ENCODE results near the gene RNASE7.
"Not testable (repeated sequence)": the region's sequence is repeated elsewhere in the genome, so short reads cannot be mapped to it uniquely, and the experiment has no call there.

The RNASE7 gene

DNA sequence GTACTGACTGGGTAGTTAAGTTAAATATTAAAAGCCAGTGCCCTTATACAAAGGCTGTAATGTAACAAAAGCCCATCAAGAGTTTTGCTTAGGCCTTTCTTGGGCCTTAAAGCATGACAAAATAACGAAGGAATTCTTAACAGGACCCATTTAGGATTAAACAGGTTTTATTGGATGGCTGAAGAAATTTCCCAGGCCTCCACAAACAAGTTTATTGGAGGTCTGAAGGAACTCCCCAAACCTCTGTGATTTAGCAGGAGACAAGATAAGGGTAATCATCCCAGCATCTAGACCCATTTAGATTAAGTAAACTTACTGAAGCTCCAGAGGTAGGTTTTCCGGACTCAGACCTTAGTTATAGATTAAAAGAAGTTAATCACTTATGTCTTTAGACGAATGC is 32.4 kb upstream of the RNASE7 start:
- H3K27me3 ChIP-seq (ENCODE audit: control insufficient read depth in 2 of 2, insufficient read depth in 2 of 2, low read length in 2 of 2); H3K27ac ChIP-seq (ENCODE audit: low read depth in 2 of 2, low read length in 2 of 2); H3K36me3 ChIP-seq (ENCODE audit: control insufficient read depth in 2 of 2, insufficient read depth in 2 of 2, low read length in 2 of 2); H3K4me3 ChIP-seq (ENCODE audit: low read length in 2 of 2); H3K9me3 ChIP-seq (ENCODE audit: control insufficient read depth in 2 of 2, low read length in 2 of 2); H3K9ac ChIP-seq (ENCODE audit: low read depth in 1 of 2, low read length in 2 of 2): not testable (repeated sequence)
- peaks cover 2 to 12% of the 10 kb centered on the region in 2 donors for H3K4me1 ChIP-seq (ENCODE audit: control insufficient read depth in 2 of 2, insufficient read depth in 2 of 2, low read length in 2 of 2)

- no peaks in the 10 kb centered on the region for H3K9me3 ChIP-seq (ENCODE audit: control insufficient read depth in 2 of 2, low read length in 2 of 2)
- no peaks in the 10 kb centered on the region for H3K27me3 ChIP-seq (ENCODE audit: control insufficient read depth in 2 of 2, insufficient read depth in 2 of 2, low read length in 2 of 2)
- no peaks in the 10 kb centered on the region for H3K36me3 ChIP-seq (ENCODE audit: control insufficient read depth in 2 of 2, insufficient read depth in 2 of 2, low read length in 2 of 2)
These were observed 31.0 kb upstream of the RNASE7 start for GRCh38 chr14:21011136-21011535.

DNA sequence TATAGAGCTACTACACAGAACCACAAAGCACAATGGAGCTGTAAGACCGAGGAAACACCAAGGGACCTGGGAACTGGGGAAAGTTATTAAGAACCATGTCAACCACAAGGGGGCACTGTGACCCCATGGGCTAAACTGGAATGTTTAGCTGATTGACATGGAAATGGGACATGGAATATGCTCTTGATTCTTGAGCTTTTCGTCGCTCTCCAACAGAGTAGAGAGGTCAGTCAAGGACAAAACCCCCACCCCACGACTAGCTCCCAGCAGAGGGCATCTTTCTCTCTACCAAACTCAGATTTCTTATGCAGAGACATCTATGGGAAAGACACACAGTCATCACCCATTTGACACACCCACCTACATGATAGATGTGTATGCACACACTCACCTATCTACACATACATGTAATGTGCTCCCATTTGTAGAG is 27.4 kb upstream of the RNASE7 start:
- Histone ChIP-seq H3K9me3 (ENCODE audit: control insufficient read depth in 2 of 2, low read length in 2 of 2) (no peaks in the 10 kb centered on the region), H3K27ac (ENCODE audit: low read depth in 2 of 2, low read length in 2 of 2) (no peak overlapping the region), H3K4me1 (ENCODE audit: control insufficient read depth in 2 of 2, insufficient read depth in 2 of 2, low read length in 2 of 2) (no peaks in the 10 kb centered on the region), H3K36me3 (ENCODE audit: control insufficient read depth in 2 of 2, insufficient read depth in 2 of 2, low read length in 2 of 2) (peaks cover 26 to 32% of the 10 kb centered on the region in 2 donors), H3K4me3 (ENCODE audit: low read length in 2 of 2) (no peak overlapping the region), H3K9ac (ENCODE audit: low read depth in 1 of 2, low read length in 2 of 2) (no peak overlapping the region), H3K27me3 (ENCODE audit: control insufficient read depth in 2 of 2, insufficient read depth in 2 of 2, low read length in 2 of 2) (no peaks in the 10 kb centered on the region)

More at GRCh38 chr14:21011136-21011535, 31.0 kb upstream of the RNASE7 start:
- Histone ChIP-seq H3K4me1 (ENCODE audit: control insufficient read depth in 2 of 2, insufficient read depth in 2 of 2, low read length in 2 of 2) (peaks cover 2 to 11% of the 10 kb centered on the region in 2 donors), H3K27ac (ENCODE audit: low read depth in 2 of 2, low read length in 2 of 2) (no peak overlapping the region), H3K9ac (ENCODE audit: low read depth in 1 of 2, low read length in 2 of 2) (no peak overlapping the region), H3K4me3 (ENCODE audit: low read length in 2 of 2) (no peak overlapping the region)

DNA sequence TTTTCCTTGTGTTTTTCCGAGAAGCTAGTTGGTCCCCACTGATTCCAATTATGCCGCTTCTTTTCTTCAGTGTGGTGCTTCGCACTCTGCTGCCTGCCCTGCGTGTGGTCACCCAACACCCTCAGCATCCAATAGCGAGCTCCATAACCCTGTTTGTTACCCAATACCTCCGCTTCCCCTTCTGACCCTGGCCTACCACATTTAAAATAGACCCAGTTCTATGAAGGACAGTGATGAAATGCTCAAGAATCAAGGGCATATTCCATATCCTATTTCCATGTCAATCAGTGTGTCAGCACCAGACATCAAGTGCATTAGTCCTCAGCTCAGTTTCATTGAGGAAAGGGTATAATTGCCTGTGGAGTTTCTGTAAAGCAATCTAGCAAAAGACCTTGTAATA is 26.9 kb upstream of the RNASE7 start:
- Histone ChIP-seq H3K4me1 (ENCODE audit: control insufficient read depth in 2 of 2, insufficient read depth in 2 of 2, low read length in 2 of 2) (no peaks in the 10 kb centered on the region), H3K4me3 (ENCODE audit: low read length in 2 of 2) (no peak overlapping the region), H3K27ac (ENCODE audit: low read depth in 2 of 2, low read length in 2 of 2) (no peak overlapping the region), H3K9ac (ENCODE audit: low read depth in 1 of 2, low read length in 2 of 2) (no peak overlapping the region), H3K27me3 (ENCODE audit: control insufficient read depth in 2 of 2, insufficient read depth in 2 of 2, low read length in 2 of 2) (no peaks in the 10 kb centered on the region), H3K9me3 (ENCODE audit: control insufficient read depth in 2 of 2, low read length in 2 of 2) (no peaks in the 10 kb centered on the region), H3K36me3 (ENCODE audit: control insufficient read depth in 2 of 2, insufficient read depth in 2 of 2, low read length in 2 of 2) (peaks cover 26 to 36% of the 10 kb centered on the region in 2 donors)

- Histone ChIP-seq H3K36me3 (ENCODE audit: control insufficient read depth in 2 of 2, insufficient read depth in 2 of 2, low read length in 2 of 2) (peaks cover 32 to 49% of the 10 kb centered on the region in 2 donors), H3K9me3 (ENCODE audit: control insufficient read depth in 2 of 2, low read length in 2 of 2) (no peaks in the 10 kb centered on the region), H3K27me3 (ENCODE audit: control insufficient read depth in 2 of 2, insufficient read depth in 2 of 2, low read length in 2 of 2) (no peaks in the 10 kb centered on the region), H3K27ac (ENCODE audit: low read depth in 2 of 2, low read length in 2 of 2) (no peak overlapping the region), H3K4me1 (ENCODE audit: control insufficient read depth in 2 of 2, insufficient read depth in 2 of 2, low read length in 2 of 2) (no peaks in the 10 kb centered on the region), H3K4me3 (ENCODE audit: low read length in 2 of 2) (no peak overlapping the region), H3K9ac (ENCODE audit: low read depth in 1 of 2, low read length in 2 of 2) (no peak overlapping the region)
These were observed 25.6 kb upstream of the RNASE7 start for GRCh38 chr14:21016413-21017190.

DNA sequence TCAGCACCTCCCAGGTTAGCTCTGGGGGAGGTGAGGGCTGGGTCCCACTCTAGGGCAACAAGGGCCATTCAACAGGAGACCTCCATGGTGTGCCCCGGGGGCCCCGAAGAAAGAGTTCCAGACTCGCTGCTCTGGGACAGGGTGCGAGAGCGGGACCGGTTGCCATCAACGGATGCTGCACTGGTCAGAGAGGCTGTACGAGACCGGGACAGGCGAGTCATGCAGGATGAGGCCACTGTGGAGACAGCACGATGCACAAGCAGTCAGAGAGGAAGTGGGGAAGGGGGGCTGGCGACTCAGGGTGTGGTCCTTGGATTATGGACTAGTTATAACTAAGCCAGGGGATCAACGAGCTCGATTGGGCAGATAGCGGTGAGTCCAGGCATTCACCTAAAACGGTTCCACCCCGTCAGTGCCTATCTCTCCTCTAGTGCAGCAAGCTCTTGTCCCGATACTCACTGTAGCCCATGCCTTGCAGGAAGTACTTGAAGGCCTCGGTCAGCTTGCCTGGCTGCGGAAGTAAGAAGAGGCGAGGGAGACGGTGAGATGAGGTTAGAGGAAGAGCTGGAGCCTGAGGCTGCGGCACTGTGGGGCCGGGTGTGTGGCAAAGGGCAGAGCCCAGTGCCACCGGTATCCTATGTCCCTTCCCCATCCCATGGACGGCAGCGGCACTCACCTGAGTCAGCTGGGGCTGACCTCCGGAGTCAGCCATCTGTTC is 24.5 kb upstream of the RNASE7 start:
- H3K36me3 ChIP-seq (ENCODE audit: control insufficient read depth in 2 of 2, insufficient read depth in 2 of 2, low read length in 2 of 2): peaks cover 32 to 57% of the 10 kb centered on the region in 2 donors
- no peak overlapping the region for H3K9ac ChIP-seq (ENCODE audit: low read depth in 1 of 2, low read length in 2 of 2)
- no peak overlapping the region for H3K4me3 ChIP-seq (ENCODE audit: low read length in 2 of 2)
- no peaks in the 10 kb centered on the region for H3K9me3 ChIP-seq (ENCODE audit: control insufficient read depth in 2 of 2, low read length in 2 of 2)
- no peaks in the 10 kb centered on the region for H3K27me3 ChIP-seq (ENCODE audit: control insufficient read depth in 2 of 2, insufficient read depth in 2 of 2, low read length in 2 of 2)
- peaks cover 0 to 3% of the 10 kb centered on the region in 2 donors for H3K4me1 ChIP-seq (ENCODE audit: control insufficient read depth in 2 of 2, insufficient read depth in 2 of 2, low read length in 2 of 2)
- no peak overlapping the region for H3K27ac ChIP-seq (ENCODE audit: low read depth in 2 of 2, low read length in 2 of 2)

DNA sequence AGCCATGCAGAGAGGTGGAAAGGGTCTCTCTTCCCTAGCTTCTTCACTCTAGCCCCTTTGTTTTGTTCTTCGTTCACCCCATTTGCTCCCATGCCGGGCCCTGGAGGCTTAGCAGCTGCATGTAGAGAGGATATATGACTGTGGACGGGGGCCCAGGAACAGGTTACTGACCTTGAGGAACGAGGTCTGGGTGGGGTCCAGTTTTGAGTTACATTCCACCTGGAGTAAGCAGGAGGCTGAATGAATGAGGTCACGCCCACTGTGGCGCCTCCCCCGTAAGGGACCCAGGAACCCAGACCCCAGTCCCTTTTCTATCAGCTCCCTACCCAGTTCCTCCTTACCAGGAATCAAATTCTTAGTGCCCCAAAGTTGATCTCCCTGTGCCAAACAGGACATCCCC is 23.9 kb upstream of the RNASE7 start:
- no peak overlapping the region for H3K9ac ChIP-seq (ENCODE audit: low read depth in 1 of 2, low read length in 2 of 2)

GRCh38 chr14:21018781-21019180 is 23.4 kb upstream of the RNASE7 start:
- H3K27ac ChIP-seq (ENCODE audit: low read depth in 2 of 2, low read length in 2 of 2): no peak overlapping the region
- H3K9me3 ChIP-seq (ENCODE audit: control insufficient read depth in 2 of 2, low read length in 2 of 2): no peaks in the 10 kb centered on the region
- H3K27me3 ChIP-seq (ENCODE audit: control insufficient read depth in 2 of 2, insufficient read depth in 2 of 2, low read length in 2 of 2): no peaks in the 10 kb centered on the region
- H3K36me3 ChIP-seq (ENCODE audit: control insufficient read depth in 2 of 2, insufficient read depth in 2 of 2, low read length in 2 of 2): peaks cover 32 to 57% of the 10 kb centered on the region in 2 donors
- H3K4me1 ChIP-seq (ENCODE audit: control insufficient read depth in 2 of 2, insufficient read depth in 2 of 2, low read length in 2 of 2): peaks cover 6 to 13% of the 10 kb centered on the region in 2 donors
- no peak overlapping the region for H3K4me3 ChIP-seq (ENCODE audit: low read length in 2 of 2)
- no peak overlapping the region for H3K9ac ChIP-seq (ENCODE audit: low read depth in 1 of 2, low read length in 2 of 2)

More for the DNA sequence above, 23.9 kb upstream of the RNASE7 start:
- Histone ChIP-seq H3K9me3 (ENCODE audit: control insufficient read depth in 2 of 2, low read length in 2 of 2) (no peaks in the 10 kb centered on the region), H3K27me3 (ENCODE audit: control insufficient read depth in 2 of 2, insufficient read depth in 2 of 2, low read length in 2 of 2) (no peaks in the 10 kb centered on the region), H3K36me3 (ENCODE audit: control insufficient read depth in 2 of 2, insufficient read depth in 2 of 2, low read length in 2 of 2) (peaks cover 32 to 57% of the 10 kb centered on the region in 2 donors), H3K4me3 (ENCODE audit: low read length in 2 of 2) (no peak overlapping the region), H3K4me1 (ENCODE audit: control insufficient read depth in 2 of 2, insufficient read depth in 2 of 2, low read length in 2 of 2) (peaks cover under 1 to 8% of the 10 kb centered on the region in 2 donors), H3K27ac (ENCODE audit: low read depth in 2 of 2, low read length in 2 of 2) (no peak overlapping the region)

GRCh38 chr14:21019366-21019765 is 22.8 kb upstream of the RNASE7 start:
- no peak overlapping the region for H3K9ac ChIP-seq (ENCODE audit: low read depth in 1 of 2, low read length in 2 of 2)
- peaks cover 12 to 17% of the 10 kb centered on the region in 2 donors for H3K4me1 ChIP-seq (ENCODE audit: control insufficient read depth in 2 of 2, insufficient read depth in 2 of 2, low read length in 2 of 2)
- H3K9me3 ChIP-seq (ENCODE audit: control insufficient read depth in 2 of 2, low read length in 2 of 2): no peaks in the 10 kb centered on the region
- H3K36me3 ChIP-seq (ENCODE audit: control insufficient read depth in 2 of 2, insufficient read depth in 2 of 2, low read length in 2 of 2): peaks cover 32 to 57% of the 10 kb centered on the region in 2 donors
- H3K4me3 ChIP-seq (ENCODE audit: low read length in 2 of 2): no peak overlapping the region
- no peak overlapping the region for H3K27ac ChIP-seq (ENCODE audit: low read depth in 2 of 2, low read length in 2 of 2)
- H3K27me3 ChIP-seq (ENCODE audit: control insufficient read depth in 2 of 2, insufficient read depth in 2 of 2, low read length in 2 of 2): no peaks in the 10 kb centered on the region

DNA sequence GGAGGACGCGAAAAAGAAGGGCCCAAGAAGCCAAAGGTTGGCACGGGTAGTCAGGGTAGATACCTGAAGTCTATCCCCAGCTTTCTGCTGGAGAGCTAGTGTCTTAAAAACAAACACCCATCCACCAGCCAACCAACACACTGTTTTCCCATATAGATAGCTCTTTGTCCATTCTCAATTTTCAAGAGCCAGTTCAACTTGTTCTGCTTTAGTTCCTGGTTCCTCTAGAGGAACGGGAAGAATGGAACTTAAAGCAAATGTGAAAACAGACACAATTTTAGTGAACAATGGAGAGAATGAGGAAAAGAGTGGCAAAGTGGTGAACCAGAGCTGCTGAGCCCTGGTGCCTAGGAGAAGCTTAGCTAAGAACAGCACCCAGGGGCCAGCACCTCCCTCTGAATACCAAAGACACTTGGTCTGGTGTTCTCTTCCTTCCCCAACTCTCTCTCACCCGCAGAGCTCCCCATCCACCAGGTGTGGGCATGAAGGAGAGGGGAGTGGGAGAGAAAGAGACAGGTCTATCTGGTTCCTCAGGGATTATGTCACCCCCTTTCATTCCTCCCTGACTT is 21.1 kb upstream of the RNASE7 start:
- Histone ChIP-seq H3K36me3 (ENCODE audit: control insufficient read depth in 2 of 2, insufficient read depth in 2 of 2, low read length in 2 of 2) (peaks cover 32 to 57% of the 10 kb centered on the region in 2 donors), H3K27me3 (ENCODE audit: control insufficient read depth in 2 of 2, insufficient read depth in 2 of 2, low read length in 2 of 2) (no peaks in the 10 kb centered on the region), H3K9ac (ENCODE audit: low read depth in 1 of 2, low read length in 2 of 2) (no peak overlapping the region), H3K9me3 (ENCODE audit: control insufficient read depth in 2 of 2, low read length in 2 of 2) (no peaks in the 10 kb centered on the region), H3K4me3 (ENCODE audit: low read length in 2 of 2) (no peak overlapping the region), H3K4me1 (ENCODE audit: control insufficient read depth in 2 of 2, insufficient read depth in 2 of 2, low read length in 2 of 2) (peaks cover 12 to 26% of the 10 kb centered on the region in 2 donors), H3K27ac (ENCODE audit: low read depth in 2 of 2, low read length in 2 of 2) (no peak overlapping the region)

Data from mucosa of rectum (tissue), 2 donors.